Measurements from ENCODE around the gene TOX3. TPM values are rescaled to one million over a fixed set of nuclear protein-coding genes. Genes with fewer than 3 reads are reported as not detected.

Gene TOX3
- total RNA-seq, 1 experiment from 2014 or later = 20.2 TPM

DNA sequence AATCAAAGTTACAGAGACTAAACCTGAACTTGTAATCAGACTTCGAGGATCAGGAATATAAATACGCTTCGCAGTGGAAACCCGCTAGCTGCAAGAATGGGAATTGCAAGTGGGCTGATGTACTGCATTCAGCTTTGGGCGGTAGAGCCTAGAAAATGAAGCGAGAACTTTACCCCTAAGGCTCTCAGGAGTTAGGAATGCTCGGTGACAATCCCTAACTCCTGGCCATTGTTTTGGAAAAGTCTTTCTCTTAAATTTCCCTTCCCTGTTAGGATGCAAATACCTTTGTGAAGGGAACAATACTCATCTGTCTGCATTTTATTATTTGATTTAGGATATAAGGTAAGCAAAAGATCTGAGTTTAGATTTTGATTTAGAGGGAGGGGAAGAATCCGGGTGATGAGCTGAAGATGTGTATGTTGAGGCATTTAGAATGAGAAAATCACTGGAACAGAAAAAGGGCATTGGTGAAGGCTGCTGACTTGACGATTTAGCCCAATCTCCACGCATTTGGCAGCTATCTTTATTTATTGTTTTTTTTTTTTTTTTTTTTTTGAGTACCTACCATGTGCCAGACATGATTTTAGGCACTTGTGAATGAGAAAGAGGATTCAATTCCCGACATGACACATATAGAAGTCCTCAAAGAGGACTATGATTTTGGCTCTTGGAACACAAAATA, 2.2 kb upstream of the TOX3 start:
- Histone ChIP-seq H2BK12ac (ENCODE audit: insufficient read length, low read depth, low read length) (no peak overlapping the region), H4K91ac (ENCODE audit: insufficient read length, low read depth, low read length) (no peak overlapping the region), H2AK5ac (ENCODE audit: insufficient read length, low read length) (no peak overlapping the region), H3K18ac (ENCODE audit: insufficient read length, low read depth, low read length) (no peak overlapping the region), H3K9ac (ENCODE audit: extremely low read depth, insufficient read length, low read length) (no peak overlapping the region), H2BK20ac (ENCODE audit: low read depth, low read length, poor library complexity, severe bottlenecking) (no peak overlapping the region), H2BK15ac (ENCODE audit: low read depth, low read length) (no peak overlapping the region), H3K23me2 (ENCODE audit: insufficient read length, low read depth, low read length, poor library complexity, severe bottlenecking) (peaks cover 17% of the 10 kb centered on the region), H2AFZ (ENCODE audit: low read length) (no peak overlapping the region), H3K14ac (ENCODE audit: insufficient read depth, low read length) (no peak overlapping the region), H3K27ac (ENCODE audit: insufficient read length, low read depth, low read length) (no peak overlapping the region), H4K5ac (ENCODE audit: insufficient read length, low read depth, low read length) (no peak overlapping the region), H2BK120ac (ENCODE audit: low read depth, low read length, poor library complexity, severe bottlenecking) (no peak overlapping the region), H3K56ac (ENCODE audit: insufficient read length, low read depth, low read length) (no peak overlapping the region), H3K9me3 (ENCODE audit: control insufficient read depth, low read depth, low read length) (no peaks in the 10 kb centered on the region), H3K23ac (ENCODE audit: insufficient read length, low read depth, low read length) (no peak overlapping the region), H3T11ph (ENCODE audit: low read length) (no peak overlapping the region), H4K8ac (replicated peaks; ENCODE audit: insufficient read length, low read depth, low read length) (no peak overlapping the region), H3K4me2 (ENCODE audit: insufficient read depth, insufficient read length, low read length) (peak overlapping the region; percentile 35), H3K4ac (ENCODE audit: low read depth, low read length) (no peak overlapping the region), H3K27me3 (ENCODE audit: insufficient read depth, low read length) (peaks cover 12% of the 10 kb centered on the region; the same call in 1 of the 2 replicates), H4K20me1 (ENCODE audit: control insufficient read depth, insufficient read depth, insufficient read length) (no peaks in the 10 kb centered on the region), H2BK5ac (ENCODE audit: insufficient read length, low read length) (no peak overlapping the region), H3K4me1 (ENCODE audit: insufficient read depth, low read length) (peaks cover 6% of the 10 kb centered on the region; the same call in 1 of the 2 replicates), H3K79me2 (ENCODE audit: insufficient read depth, low read length) (peaks cover 6% of the 10 kb centered on the region; the same call in 1 of the 2 replicates), H3K79me1 (ENCODE audit: insufficient read depth, low read depth, low read length, poor library complexity, severe bottlenecking) (no peaks in the 10 kb centered on the region)
- peak; percentile 63 for DNase-seq
- Mint-ChIP-seq H3K36me3 (ENCODE audit: insufficient read depth in 1 of 3, low read depth in 3 of 3) (peaks cover 0 to 9% (median 0%) of the 10 kb centered on the region in 3 experiments; a peak in 3 of 7 replicates), H3K27ac (peak overlapping the region in 1 of 3 experiments; percentile 65; a peak in 1 of 7 replicates), H3K4me3 (no peak overlapping the region), H3K9me3 (no peaks in the 10 kb centered on the region; a peak in 1 of 5 replicates), H3K27me3 (ENCODE audit: low read depth) (peaks cover 66% of the 10 kb centered on the region), H3K4me1 (peaks cover 59 to 64% of the 10 kb centered on the region in 2 experiments)
- WGBS (ENCODE audit: extremely low coverage, insufficient read length, low lambda C conversion rate) = 100% methylated on average over 1 of the region's 11 CpGs
- TF ChIP-seq, protein P1, sequence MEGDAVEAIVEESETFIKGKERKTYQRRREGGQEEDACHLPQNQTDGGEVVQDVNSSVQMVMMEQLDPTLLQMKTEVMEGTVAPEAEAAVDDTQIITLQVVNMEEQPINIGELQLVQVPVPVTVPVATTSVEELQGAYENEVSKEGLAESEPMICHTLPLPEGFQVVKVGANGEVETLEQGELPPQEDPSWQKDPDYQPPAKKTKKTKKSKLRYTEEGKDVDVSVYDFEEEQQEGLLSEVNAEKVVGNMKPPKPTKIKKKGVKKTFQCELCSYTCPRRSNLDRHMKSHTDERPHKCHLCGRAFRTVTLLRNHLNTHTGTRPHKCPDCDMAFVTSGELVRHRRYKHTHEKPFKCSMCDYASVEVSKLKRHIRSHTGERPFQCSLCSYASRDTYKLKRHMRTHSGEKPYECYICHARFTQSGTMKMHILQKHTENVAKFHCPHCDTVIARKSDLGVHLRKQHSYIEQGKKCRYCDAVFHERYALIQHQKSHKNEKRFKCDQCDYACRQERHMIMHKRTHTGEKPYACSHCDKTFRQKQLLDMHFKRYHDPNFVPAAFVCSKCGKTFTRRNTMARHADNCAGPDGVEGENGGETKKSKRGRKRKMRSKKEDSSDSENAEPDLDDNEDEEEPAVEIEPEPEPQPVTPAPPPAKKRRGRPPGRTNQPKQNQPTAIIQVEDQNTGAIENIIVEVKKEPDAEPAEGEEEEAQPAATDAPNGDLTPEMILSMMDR (conservative IDR thresholded peaks at IDR 0.05) = peak; percentile 72

All from H9 (cell line).